ENCODE measurements around the gene TRIM54. TPM values are rescaled to one million over a fixed set of nuclear protein-coding genes. Genes with fewer than 3 reads are reported as not detected.

TRIM54 gene
- total and polyA plus RNA-seq, 9 of the 15 experiments (the other 6 are each of a cell fraction or from before 2014, with no cell fraction given) = not detected

DNA sequence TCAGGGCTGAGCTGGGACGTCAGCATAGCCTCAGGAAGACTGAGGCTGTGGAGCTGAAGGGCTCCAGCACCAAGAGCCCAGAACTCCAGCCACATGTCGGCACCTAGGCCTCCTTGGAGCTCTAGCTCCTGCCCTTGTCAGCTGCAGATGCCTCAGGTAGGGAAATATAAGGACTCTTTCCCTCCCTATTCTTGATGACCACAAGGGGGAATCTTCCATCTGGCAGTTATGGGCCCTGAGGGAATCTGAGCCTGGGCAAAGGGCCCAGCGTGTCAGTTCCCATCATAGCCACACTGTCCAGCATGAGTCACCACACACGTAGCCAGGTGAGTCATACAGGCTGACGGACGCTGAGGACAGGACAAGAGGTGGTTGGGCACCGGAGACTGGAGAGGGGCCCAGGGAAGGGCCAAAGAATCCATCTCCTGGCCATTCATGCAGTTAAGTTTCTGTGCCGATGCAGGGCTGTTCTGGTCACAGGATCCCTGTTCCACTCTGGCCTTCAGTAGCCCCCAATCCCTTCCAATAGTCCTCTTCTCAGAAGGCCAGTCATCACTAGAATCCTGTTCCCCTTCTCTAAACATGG is 38.8 kb downstream of the TRIM54 start (continued):
- TF ChIP-seq ERF (CRISPR knock-in tag; IDR thresholded peaks at IDR 0.05) (no peak), ZNF274 (IDR thresholded peaks at IDR 0.05; ENCODE audit: borderline replicate concordance, low read depth, low read length) (no peak), ZBTB17 (CRISPR knock-in tag; IDR thresholded peaks at IDR 0.05) (no peak), HMGN3 (IDR thresholded peaks at IDR 0.05; ENCODE audit: borderline replicate concordance, extremely low read depth, insufficient read length, low read depth, low read length) (no peak), ZNF561 (CRISPR knock-in tag; conservative IDR thresholded peaks at IDR 0.05) (no peak), HNRNPLL (IDR thresholded peaks at IDR 0.05; ENCODE audit: low read depth, low read length, poor library complexity, severe bottlenecking) (no peak), CSDE1 (IDR thresholded peaks at IDR 0.05) (no peak)
- TF ChIP-seq, protein P1, sequence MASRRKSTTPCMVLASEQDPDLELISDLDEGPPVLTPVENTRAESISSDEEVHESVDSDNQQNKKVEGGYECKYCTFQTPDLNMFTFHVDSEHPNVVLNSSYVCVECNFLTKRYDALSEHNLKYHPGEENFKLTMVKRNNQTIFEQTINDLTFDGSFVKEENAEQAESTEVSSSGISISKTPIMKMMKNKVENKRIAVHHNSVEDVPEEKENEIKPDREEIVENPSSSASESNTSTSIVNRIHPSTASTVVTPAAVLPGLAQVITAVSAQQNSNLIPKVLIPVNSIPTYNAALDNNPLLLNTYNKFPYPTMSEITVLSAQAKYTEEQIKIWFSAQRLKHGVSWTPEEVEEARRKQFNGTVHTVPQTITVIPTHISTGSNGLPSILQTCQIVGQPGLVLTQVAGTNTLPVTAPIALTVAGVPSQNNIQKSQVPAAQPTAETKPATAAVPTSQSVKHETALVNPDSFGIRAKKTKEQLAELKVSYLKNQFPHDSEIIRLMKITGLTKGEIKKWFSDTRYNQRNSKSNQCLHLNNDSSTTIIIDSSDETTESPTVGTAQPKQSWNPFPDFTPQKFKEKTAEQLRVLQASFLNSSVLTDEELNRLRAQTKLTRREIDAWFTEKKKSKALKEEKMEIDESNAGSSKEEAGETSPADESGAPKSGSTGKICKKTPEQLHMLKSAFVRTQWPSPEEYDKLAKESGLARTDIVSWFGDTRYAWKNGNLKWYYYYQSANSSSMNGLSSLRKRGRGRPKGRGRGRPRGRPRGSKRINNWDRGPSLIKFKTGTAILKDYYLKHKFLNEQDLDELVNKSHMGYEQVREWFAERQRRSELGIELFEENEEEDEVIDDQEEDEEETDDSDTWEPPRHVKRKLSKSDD (conservative IDR thresholded peaks at IDR 0.05; ENCODE audit: low read length) = no peak
- TF ChIP-seq, protein P2, sequence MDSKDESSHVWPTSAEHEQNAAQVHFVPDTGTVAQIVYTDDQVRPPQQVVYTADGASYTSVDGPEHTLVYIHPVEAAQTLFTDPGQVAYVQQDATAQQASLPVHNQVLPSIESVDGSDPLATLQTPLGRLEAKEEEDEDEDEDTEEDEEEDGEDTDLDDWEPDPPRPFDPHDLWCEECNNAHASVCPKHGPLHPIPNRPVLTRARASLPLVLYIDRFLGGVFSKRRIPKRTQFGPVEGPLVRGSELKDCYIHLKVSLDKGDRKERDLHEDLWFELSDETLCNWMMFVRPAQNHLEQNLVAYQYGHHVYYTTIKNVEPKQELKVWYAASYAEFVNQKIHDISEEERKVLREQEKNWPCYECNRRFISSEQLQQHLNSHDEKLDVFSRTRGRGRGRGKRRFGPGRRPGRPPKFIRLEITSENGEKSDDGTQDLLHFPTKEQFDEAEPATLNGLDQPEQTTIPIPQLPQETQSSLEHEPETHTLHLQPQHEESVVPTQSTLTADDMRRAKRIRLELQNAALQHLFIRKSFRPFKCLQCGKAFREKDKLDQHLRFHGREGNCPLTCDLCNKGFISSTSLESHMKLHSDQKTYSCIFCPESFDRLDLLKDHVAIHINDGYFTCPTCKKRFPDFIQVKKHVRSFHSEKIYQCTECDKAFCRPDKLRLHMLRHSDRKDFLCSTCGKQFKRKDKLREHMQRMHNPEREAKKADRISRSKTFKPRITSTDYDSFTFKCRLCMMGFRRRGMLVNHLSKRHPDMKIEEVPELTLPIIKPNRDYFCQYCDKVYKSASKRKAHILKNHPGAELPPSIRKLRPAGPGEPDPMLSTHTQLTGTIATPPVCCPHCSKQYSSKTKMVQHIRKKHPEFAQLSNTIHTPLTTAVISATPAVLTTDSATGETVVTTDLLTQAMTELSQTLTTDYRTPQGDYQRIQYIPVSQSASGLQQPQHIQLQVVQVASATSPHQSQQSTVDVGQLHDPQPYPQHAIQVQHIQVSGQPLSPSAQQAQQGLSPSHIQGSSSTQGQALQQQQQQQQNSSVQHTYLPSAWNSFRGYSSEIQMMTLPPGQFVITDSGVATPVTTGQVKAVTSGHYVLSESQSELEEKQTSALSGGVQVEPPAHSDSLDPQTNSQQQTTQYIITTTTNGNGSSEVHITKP (IDR thresholded peaks at IDR 0.05; ENCODE audit: partially characterized antibody) = peak; percentile 80
- TF ChIP-seq, protein P3, sequence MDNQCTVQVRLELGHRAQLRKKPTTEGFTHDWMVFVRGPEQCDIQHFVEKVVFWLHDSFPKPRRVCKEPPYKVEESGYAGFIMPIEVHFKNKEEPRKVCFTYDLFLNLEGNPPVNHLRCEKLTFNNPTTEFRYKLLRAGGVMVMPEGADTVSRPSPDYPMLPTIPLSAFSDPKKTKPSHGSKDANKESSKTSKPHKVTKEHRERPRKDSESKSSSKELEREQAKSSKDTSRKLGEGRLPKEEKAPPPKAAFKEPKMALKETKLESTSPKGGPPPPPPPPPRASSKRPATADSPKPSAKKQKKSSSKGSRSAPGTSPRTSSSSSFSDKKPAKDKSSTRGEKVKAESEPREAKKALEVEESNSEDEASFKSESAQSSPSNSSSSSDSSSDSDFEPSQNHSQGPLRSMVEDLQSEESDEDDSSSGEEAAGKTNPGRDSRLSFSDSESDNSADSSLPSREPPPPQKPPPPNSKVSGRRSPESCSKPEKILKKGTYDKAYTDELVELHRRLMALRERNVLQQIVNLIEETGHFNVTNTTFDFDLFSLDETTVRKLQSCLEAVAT (IDR thresholded peaks at IDR 0.05) = no peak
- TF ChIP-seq, protein P4, sequence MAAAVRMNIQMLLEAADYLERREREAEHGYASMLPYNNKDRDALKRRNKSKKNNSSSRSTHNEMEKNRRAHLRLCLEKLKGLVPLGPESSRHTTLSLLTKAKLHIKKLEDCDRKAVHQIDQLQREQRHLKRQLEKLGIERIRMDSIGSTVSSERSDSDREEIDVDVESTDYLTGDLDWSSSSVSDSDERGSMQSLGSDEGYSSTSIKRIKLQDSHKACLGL (CRISPR knock-in tag; IDR thresholded peaks at IDR 0.05; ENCODE audit: borderline replicate concordance, poor library complexity, severe bottlenecking) = no peak
- TF ChIP-seq, protein P5, sequence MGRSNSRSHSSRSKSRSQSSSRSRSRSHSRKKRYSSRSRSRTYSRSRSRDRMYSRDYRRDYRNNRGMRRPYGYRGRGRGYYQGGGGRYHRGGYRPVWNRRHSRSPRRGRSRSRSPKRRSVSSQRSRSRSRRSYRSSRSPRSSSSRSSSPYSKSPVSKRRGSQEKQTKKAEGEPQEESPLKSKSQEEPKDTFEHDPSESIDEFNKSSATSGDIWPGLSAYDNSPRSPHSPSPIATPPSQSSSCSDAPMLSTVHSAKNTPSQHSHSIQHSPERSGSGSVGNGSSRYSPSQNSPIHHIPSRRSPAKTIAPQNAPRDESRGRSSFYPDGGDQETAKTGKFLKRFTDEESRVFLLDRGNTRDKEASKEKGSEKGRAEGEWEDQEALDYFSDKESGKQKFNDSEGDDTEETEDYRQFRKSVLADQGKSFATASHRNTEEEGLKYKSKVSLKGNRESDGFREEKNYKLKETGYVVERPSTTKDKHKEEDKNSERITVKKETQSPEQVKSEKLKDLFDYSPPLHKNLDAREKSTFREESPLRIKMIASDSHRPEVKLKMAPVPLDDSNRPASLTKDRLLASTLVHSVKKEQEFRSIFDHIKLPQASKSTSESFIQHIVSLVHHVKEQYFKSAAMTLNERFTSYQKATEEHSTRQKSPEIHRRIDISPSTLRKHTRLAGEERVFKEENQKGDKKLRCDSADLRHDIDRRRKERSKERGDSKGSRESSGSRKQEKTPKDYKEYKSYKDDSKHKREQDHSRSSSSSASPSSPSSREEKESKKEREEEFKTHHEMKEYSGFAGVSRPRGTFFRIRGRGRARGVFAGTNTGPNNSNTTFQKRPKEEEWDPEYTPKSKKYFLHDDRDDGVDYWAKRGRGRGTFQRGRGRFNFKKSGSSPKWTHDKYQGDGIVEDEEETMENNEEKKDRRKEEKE (IDR thresholded peaks at IDR 0.05; ENCODE audit: borderline replicate concordance in 1 of 2, control insufficient read depth in 1 of 2, low read depth in 2 of 2, low read length in 1 of 2) = no peak
